Hippocampal formation (tissue), 2 donors: ENCODE measurements around the gene BTBD17.

Experiments
- DNase-seq, 2 donors: peaks; one replicate each; lab custom pipeline; 2025; lab: John Stamatoyannopoulos, UW

BTBD17 gene

GRCh38 chr17:74335529-74336062 lies 26.1 kb downstream of the BTBD17 start:
- DNase-seq, result no peak

- no peak for DNase-seq
Measured at GRCh38 chr17:74334393-74335039, 27.2 kb downstream of the BTBD17 start.

GRCh38 chr17:74332763-74333283 lies 28.8 kb downstream of the BTBD17 start:
- DNase-seq, result no peak

GRCh38 chr17:74332017-74332650 lies 29.5 kb downstream of the BTBD17 start:
- DNase-seq, result no peak

GRCh38 chr17:74330446-74330845 lies 31.2 kb downstream of the BTBD17 start:
- DNase-seq, result peak; percentile 53 to 62

GRCh38 chr17:74329378-74329777 lies 32.3 kb downstream of the BTBD17 start:
- no peak for DNase-seq

GRCh38 chr17:74328487-74328886 lies 33.2 kb downstream of the BTBD17 start:
- no peak for DNase-seq

- DNase-seq, result no peak
Measured at GRCh38 chr17:74326506-74326905, 35.2 kb downstream of the BTBD17 start.

GRCh38 chr17:74325743-74326379 lies 35.8 kb downstream of the BTBD17 start, which contains the start of gene KIF19:
KIF19 (plus strand) TSS chr17:74326226; CDS start chr17:74326350, 124 bp downstream.
- DNase-seq, result peak; percentile 23 to 40

- DNase-seq, result no peak
Measured at GRCh38 chr17:74325376-74325742, 36.3 kb downstream of the BTBD17 start.

GRCh38 chr17:74324521-74324920 lies 37.1 kb downstream of the BTBD17 start:
- DNase-seq, result no peak

GRCh38 chr17:74318391-74318790 lies 43.3 kb downstream of the BTBD17 start:
- DNase-seq, result no peak

GRCh38 chr17:74317071-74317470 lies 44.6 kb downstream of the BTBD17 start:
- no peak for DNase-seq

GRCh38 chr17:74316220-74316619 lies 45.4 kb downstream of the BTBD17 start:
- DNase-seq, result no peak

- DNase-seq, result no peak
Measured at GRCh38 chr17:74314877-74315276, 46.8 kb downstream of the BTBD17 start.

GRCh38 chr17:74309902-74310301 lies 51.8 kb downstream of the BTBD17 start:
- no peak for DNase-seq

GRCh38 chr17:74307984-74308773 lies 53.5 kb downstream of the BTBD17 start:
- DNase-seq, result no peak
